ENCODE data around the gene VPS33B.

Gene VPS33B

GRCh38 chr15:90974216-90974615 is 48.2 kb downstream of the VPS33B start:
- no peak for DNase-seq

DNA sequence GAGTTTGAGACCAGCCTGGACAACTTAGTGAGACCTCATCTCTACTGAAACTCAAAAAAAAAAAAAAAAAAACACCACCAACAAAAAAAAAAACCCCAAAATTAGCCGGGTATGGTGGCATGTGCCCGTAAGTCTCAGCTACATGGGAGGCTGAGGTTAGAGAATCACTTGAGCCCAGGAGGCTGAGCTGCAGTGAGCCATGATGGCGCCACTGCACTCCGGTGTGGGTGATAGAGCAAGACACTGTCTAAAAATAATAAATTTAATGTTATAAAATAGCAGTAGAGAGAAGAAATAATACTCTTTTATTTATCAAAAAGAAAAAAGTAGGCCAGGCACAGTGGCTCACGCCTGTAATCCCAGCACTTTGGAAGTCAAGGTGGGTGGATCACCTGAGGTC is 50.3 kb downstream of the VPS33B start:
- no peak for DNase-seq

DNA sequence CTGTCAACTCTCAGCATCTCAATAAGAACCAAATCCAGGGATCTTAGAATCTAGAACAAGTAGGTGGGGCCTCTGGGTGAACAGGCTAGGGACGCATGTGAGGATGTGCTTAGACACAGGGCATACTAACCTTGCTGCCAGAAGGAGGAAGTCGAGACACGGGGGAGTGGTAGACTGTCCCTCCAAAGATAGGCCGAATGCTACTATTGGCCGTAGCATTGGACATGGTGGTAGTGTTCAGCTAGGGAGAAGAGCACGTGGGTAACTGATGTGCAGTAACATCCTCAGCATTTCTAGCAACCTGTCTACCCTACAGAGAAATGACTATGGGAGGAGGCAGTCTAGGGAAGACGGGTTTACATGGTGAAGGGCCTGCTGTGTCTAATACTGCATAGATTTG is 52.1 kb downstream of the VPS33B start:
- DNase-seq = no peak

DNA sequence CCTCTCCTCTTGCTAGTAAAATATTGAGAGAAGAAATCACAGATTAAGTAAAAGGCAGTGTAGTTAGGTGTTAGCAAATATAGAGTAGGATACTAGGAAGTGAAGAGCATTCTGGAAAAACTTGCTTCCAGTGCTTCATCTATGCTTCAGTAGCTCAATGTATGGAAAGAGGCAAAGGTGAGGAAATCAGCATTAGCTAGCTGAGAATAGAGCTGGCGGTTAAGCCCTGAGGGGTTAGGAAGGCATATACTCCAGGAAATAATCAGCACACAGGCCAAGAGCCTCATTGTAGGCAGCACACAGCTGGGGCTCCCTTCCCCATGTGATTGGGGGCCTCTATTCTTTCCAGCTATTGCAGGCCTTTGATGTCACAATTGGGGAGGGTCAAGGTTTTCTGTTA is 54.0 kb downstream of the VPS33B start:
- DNase-seq = no peak

GRCh38 chr15:90967206-90967605 is 55.2 kb downstream of the VPS33B start:
- DNase-seq = no peak

GRCh38 chr15:90966262-90966661 is 56.1 kb downstream of the VPS33B start:
- DNase-seq = no peak

- DNase-seq = no peak
Observed at GRCh38 chr15:90962021-90962420, 60.4 kb downstream of the VPS33B start.

DNA sequence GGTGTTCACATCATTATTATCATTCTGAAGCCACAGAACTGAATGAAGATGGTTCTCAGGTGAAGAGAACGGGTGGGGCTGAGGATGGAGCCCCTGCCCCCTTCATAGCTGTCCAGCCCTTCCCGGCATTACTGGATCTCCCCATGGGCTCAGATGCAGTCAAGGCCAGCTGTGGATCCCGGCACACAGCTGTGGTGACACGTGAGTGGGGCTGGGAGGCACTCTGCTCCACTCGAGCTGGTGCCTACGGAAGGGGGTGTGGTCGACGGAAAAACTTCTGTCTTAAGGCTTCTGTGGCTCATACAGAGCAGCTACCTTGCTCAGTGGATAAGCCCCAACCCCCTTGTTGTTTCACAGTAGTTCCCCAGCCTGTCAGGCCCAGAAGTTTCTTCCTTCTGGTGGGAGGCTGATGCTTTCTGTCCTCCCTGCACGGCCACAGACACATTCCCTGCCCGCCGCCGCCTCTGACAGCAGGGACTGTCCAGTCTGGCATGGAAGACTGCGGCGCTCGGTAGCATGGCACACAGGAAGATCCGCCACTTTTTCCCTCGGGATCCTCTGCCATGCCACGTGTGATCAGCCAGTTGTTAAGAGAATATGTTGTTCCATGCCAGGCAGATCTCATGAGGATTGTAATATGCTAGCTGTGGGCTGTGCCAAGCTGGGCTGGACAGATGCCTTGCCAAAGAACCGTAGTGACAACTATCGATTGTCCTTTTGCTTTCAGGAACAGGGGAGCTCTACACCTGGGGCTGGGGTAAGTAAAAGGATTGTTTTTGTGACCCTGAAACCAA is 61.9 kb downstream of the VPS33B start:
- DNase-seq = no peak

GRCh38 chr15:90959894-90960293 is 62.5 kb downstream of the VPS33B start:
- no peak for DNase-seq

GRCh38 chr15:90959028-90959595 is 63.3 kb downstream of the VPS33B start:
- DNase-seq = no peak

GRCh38 chr15:90957791-90958190 is 64.6 kb downstream of the VPS33B start:
- no peak for DNase-seq

DNA sequence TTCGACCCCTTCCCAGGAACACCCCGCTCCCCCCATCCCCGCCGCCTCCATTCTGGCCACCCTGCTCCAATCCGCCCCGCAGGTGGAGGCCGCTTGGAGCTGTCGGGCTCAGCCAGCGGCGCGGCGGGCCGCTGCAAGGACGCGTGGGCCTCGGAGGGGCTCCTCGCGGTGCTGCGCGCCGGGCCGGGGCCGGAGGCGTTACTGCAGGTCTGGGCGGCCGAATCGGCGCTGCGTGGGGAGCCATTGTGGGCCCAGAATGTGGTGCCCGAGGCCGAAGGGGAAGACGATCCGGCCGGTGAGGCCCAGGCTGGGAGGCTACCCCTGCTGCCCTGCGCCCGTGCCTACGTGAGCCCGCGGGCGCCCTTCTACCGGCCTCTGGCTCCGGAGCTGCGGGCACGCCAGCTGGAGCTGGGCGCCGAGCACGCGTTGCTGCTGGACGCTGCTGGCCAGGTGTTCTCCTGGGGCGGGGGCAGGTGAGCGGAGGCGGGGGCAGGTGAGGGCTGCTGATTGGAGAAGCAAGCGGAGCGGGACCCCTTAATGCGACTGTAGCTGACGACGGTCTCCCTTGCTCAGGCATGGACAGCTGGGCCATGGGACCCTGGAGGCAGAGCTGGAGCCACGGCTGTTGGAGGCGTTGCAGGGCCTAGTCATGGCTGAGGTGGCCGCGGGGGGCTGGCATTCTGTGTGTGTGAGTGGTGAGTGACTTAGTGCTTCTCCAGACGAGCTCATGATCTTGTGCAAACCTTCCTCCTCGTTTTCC is 65.2 kb downstream of the VPS33B start:
- no peak for DNase-seq

DNA sequence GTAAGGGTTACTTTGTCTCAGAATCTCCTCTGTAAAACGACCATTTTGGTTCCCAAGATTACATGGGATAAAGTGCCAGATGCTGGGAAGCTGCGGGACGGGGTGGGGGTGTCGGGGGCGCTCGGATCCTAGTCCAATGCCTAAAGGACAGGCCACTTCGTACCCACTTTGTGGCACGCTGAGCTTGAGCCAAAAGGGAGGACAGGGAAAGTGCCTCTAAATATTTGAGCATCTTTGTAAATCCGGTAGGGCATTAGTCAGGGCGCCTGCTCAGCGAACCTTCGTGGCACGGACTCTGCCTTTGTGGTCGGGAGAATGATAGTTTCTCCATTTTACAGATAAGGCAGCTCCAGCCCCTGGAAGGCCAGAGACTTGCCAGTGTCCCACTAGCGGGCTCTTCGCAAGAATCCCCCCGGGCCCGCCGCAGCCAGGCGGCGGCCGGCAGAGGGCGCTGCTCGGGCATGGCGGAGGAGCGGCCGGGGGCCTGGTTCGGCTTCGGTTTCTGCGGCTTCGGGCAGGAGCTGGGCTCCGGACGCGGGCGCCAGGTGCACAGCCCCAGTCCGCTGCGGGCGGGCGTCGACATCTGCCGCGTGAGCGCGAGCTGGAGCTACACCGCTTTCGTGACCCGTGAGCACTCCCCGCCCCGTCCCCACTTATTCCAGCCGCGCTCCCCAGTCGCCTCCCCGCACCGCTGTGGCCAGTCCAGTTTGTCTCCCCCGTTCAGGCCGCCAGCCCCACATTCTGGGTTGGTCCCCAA is 65.9 kb downstream of the VPS33B start:
- peak; percentile 10 to 60 (median 55) for DNase-seq

- DNase-seq = peak in 1 of 5 experiments; percentile 36
Observed at GRCh38 chr15:90955624-90956273, 66.6 kb downstream of the VPS33B start.

DNA sequence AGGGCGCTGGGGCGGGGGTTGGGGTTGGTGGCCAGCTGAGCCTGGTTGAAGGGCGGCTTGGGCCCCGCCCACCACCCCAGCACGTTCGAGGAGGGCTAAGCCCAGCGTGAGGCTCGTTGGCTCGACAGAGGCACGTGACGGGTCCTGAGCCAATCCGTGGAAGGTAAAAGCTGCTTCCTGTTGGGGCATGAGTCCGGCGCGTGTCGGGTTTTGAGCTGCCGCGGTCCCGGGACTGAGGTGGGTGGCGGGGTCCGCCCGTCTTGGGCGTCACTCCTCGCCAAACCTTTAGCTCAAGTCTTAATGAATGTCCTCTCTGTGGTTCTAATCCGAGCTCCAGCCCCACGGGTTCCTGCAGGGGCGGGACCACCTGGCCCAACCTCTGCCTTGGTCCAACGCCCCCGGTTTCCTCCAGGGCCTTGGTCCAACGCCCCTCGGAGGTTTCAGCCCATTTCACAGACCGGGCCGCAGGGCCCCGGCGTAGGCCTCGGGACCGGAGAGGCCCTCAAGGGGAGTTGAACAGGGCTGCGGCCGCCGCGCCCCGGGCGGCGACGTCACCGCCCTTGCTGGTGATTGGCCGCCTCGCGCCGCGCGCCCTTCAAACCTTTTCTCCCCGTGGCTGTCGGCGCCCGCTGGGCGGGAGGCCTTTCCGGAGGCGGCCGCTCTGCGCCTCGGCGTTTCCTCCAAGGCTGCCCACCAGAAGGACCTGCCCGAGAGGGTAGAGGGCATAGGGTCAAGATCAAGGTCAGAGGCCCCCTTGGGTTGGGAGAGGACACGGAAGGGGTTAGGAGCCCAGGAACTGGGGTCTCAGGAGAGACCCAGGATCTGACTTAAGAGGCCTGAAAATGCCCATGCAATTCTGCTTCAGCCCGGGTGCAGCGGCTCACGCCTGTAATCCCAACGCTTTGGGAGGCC is 67.4 kb downstream of the VPS33B start, which contains the start of gene RCCD1:
Gene RCCD1 (plus strand): TSS at position 173 of the 912 bp plus-strand sequence. CDS start 1,851 bp downstream, outside the sequence.
- DNase-seq = peak; percentile 69 to 96 (median 82)

GRCh38 chr15:90953947-90954711 is 68.3 kb downstream of the VPS33B start:
- no peak for DNase-seq

DNA sequence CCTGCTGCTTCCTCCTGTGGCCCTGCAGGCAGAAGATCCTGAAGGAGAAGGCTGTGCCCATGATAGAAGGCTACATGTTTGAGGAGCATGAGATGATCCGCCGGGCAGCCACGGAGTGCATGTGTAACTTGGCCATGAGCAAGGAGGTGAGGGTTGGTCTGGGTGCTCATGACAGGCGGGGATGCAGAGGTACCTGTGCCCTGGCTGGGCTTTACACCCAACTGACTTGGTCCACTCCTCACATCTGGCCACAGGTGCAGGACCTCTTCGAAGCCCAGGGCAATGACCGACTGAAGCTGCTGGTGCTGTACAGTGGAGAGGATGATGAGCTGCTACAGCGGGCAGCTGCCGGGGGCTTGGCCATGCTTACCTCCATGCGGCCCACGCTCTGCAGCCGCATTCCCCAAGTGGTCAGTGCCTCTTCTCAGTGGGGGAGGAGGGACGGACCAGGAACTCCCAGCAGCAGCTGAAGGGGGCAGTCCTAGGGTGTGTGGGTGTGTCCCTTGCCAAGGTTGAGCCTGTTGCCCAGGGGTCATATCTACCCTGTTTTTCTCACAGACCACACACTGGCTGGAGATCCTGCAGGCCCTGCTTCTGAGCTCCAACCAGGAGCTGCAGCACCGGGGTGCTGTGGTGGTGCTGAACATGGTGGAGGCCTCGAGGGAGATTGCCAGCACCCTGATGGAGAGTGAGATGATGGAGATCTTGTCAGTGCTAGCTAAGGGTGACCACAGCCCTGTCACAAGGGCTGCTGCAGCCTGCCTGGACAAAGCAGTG is 69.3 kb downstream of the VPS33B start:
- no peak for DNase-seq

GRCh38 chr15:90950676-90951075 is 71.7 kb downstream of the VPS33B start:
- DNase-seq = no peak

DNA sequence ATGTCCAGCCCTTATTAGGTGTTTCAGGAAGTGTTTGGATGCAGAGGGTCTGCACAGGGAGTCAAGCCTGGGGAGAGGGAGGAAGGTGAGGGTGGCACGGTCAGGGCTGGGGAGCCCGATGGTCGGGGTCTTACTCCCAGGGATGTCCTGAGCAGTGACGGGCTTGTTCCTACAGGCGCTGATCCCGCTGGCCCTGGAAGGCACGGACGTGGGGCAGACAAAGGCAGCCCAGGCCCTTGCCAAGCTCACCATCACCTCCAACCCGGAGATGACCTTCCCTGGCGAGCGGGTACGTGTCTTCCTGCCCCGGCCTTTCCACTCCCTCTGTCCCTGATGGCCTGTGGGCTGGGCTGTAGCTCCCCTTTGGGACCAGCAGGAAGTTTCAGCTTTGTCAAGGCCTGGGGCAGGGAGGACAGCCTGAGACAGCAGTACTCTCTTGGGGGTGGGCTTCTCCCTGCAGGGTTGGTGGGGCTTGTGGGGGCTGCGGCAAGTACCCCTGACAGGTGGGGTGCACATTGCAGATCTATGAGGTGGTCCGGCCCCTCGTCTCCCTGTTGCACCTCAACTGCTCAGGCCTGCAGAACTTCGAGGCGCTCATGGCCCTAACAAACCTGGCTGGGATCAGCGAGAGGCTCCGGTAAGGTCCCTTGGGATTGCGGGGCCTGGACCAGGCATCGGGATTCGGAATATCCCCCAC is 72.3 kb downstream of the VPS33B start:
- DNase-seq = no peak
